ENCODE results near the gene C19orf33. TPM values are rescaled to one million over a fixed set of nuclear protein-coding genes. Genes with fewer than 3 reads are reported as not detected.
A peak's percentile ranks its signal among the peaks of the same experiment; 100 is the strongest.

Gene C19orf33
- total and polyA plus RNA-seq, 9 of the 15 experiments (the other 6 are each of a cell fraction or from before 2014, with no cell fraction given): 3.2 TPM; not detected in 8

- WGBS (ENCODE audit: insufficient coverage, low coverage, missing lambda C conversion rate): 60% methylated on average over 2 of the region's 2 CpGs
- Histone ChIP-seq H3K27me3 (ENCODE audit: control insufficient read depth in 2 of 2, insufficient read depth in 2 of 2, low read length in 2 of 2) (no peaks in the 10 kb centered on the region), H3K4me3 (no peak overlapping the region), H3K36me3 (ENCODE audit: control insufficient read depth, insufficient read depth, low read length) (no peaks in the 10 kb centered on the region), H2AFZ (ENCODE audit: low read depth, low read length) (no peak overlapping the region), H3K9ac (ENCODE audit: insufficient read depth in 1 of 2, low read depth in 2 of 2, low read length in 2 of 2) (no peak overlapping the region), H4K20me1 (replicated peaks; ENCODE audit: control insufficient read depth, insufficient read depth, low read length) (no peaks in the 10 kb centered on the region), H3K27ac (ENCODE audit: extremely low read depth, low read depth, low read length) (no peak overlapping the region), H3K9me3 (replicated peaks; ENCODE audit: control insufficient read depth, insufficient read depth, low read depth, low read length) (no peaks in the 10 kb centered on the region), H3K4me2 (ENCODE audit: insufficient read depth, low read length) (no peak overlapping the region), H3K79me2 (ENCODE audit: control insufficient read depth, insufficient read depth, low read length) (no peaks in the 10 kb centered on the region), H3K4me1 (replicated peaks in 1 of 2; ENCODE audit: control insufficient read depth in 2 of 2, insufficient read depth in 2 of 2, low read length in 2 of 2) (peaks cover 3 to 10% of the 10 kb centered on the region in 2 experiments; a peak in 4 of 5 replicates), H3K9me1 (ENCODE audit: control insufficient read depth, insufficient read depth, low read length) (no peaks in the 10 kb centered on the region)
- intact Hi-C loops (cut with micrococcal nuclease) (no loop called here), in situ Hi-C loops (cut with MboI) (no loop called here)
- ChIA-PET POLR2A (no interaction called here), CTCF (ENCODE audit: low intra/inter-chr PET ratio) (no interaction called here)
- TF ChIP-seq PHF21A (IDR thresholded peaks at IDR 0.05; ENCODE audit: borderline replicate concordance, low read depth) (no peak), ZZZ3 (IDR thresholded peaks at IDR 0.05) (no peak), ZEB2 (IDR thresholded peaks at IDR 0.05) (no peak)
- ATAC-seq (no peak), DNase-seq (ENCODE audit: extremely low read depth in 1 of 4, low spot score in 3 of 4) (no peak), FAIRE-seq (no peak)
- BruUV-seq (replicated peaks): no TSS peak
These were observed 25.3 kb upstream of the C19orf33 start for GRCh38 chr19:38278751-38279150.

- no peaks in the 10 kb centered on the region for H3K79me2 ChIP-seq (ENCODE audit: control insufficient read depth, insufficient read depth, low read length)
- intact Hi-C loops (cut with micrococcal nuclease): no loop called here
- POLR2A ChIA-PET: interaction anchor here (0.9 to 1.8 kb wide), 4 partner anchors 10 to 26 kb away, joined by 3 to 5 read pairs (median 3); no protein-coding TSS in a partner anchor
These were observed 23.8 kb upstream of the C19orf33 start for GRCh38 chr19:38280030-38280921.

More at GRCh38 chr19:38280030-38280921, 23.8 kb upstream of the C19orf33 start:
- H4K20me1 ChIP-seq (replicated peaks; ENCODE audit: control insufficient read depth, insufficient read depth, low read length): no peaks in the 10 kb centered on the region
- 69% methylated on average over 17 of the region's 17 CpGs for WGBS (ENCODE audit: insufficient coverage, low coverage, missing lambda C conversion rate)
- ATAC-seq (no peak), DNase-seq (ENCODE audit: extremely low read depth in 1 of 4, low spot score in 3 of 4) (no peak), FAIRE-seq (no peak)
- in situ Hi-C loops (cut with MboI): no loop called here
- H3K9me1 ChIP-seq (ENCODE audit: control insufficient read depth, insufficient read depth, low read length): no peaks in the 10 kb centered on the region
- H3K4me1 ChIP-seq (replicated peaks in 1 of 2; ENCODE audit: control insufficient read depth in 2 of 2, insufficient read depth in 2 of 2, low read length in 2 of 2): peaks cover 3 to 10% of the 10 kb centered on the region in 2 experiments; a peak in 3 of 5 replicates
- BruUV-seq (replicated peaks): no TSS peak
- H3K4me2 ChIP-seq (ENCODE audit: insufficient read depth, low read length): no peak overlapping the region
- no peak overlapping the region for H3K4me3 ChIP-seq
- no peaks in the 10 kb centered on the region for H3K9me3 ChIP-seq (replicated peaks; ENCODE audit: control insufficient read depth, insufficient read depth, low read depth, low read length)
- CTCF ChIA-PET (ENCODE audit: low intra/inter-chr PET ratio): no interaction called here
- TF ChIP-seq MITF (IDR thresholded peaks at IDR 0.05) (no peak), HOXB6 (CRISPR knock-in tag; IDR thresholded peaks at IDR 0.05; ENCODE audit: borderline replicate concordance) (no peak)
- peak overlapping the region; percentile 70 for H2AFZ ChIP-seq (ENCODE audit: low read depth, low read length)
- no peak overlapping the region for H3K27ac ChIP-seq (ENCODE audit: extremely low read depth, low read depth, low read length)
- no peaks in the 10 kb centered on the region for H3K36me3 ChIP-seq (ENCODE audit: control insufficient read depth, insufficient read depth, low read length)
- peak overlapping the region in 1 of 2 experiments; percentile 75; a peak in 1 of 4 replicates for H3K9ac ChIP-seq (ENCODE audit: insufficient read depth in 1 of 2, low read depth in 2 of 2, low read length in 2 of 2)
- no peaks in the 10 kb centered on the region for H3K27me3 ChIP-seq (ENCODE audit: control insufficient read depth in 2 of 2, insufficient read depth in 2 of 2, low read length in 2 of 2)

All from K562 (cell line).